ENCODE results near the gene ZNF281. TPM values are rescaled to one million over a fixed set of nuclear protein-coding genes. Genes with fewer than 3 reads are reported as not detected.

Gene ZNF281
- total RNA-seq, 6 donors from 2014 or later: 11.4 to 26.8 (median 16.6) TPM

DNA sequence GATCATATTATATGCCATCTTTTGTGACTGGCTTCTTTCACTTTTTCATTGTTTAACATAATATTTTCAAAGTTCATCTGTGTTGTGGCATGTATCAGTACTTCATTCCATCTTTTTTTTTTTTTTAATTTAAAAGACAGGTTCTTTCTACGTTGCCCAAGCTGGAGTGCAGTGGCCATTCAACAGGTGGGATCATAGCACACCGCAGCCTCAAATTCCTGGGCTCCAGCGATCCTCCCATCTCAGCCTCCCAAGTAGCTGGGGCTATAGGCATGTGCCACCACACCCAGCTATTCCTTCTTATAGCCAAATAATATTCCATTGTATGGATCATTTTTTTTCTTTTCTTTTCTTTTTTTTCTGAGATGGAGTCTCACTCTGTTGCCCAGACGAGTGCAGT, 34.6 kb upstream of the ZNF281 start:
- Histone ChIP-seq H3K27ac (no peak overlapping the region), H3K36me3 (no peaks in the 10 kb centered on the region), H3K4me1 (no peaks in the 10 kb centered on the region), H3K9me3 (no peaks in the 10 kb centered on the region), H3K4me3 (no peak overlapping the region), H3K27me3 (no peaks in the 10 kb centered on the region)
- no peak for TF ChIP-seq POLR2AphosphoS5 (IDR thresholded peaks at IDR 0.05)
- TF ChIP-seq POLR2A (IDR thresholded peaks at IDR 0.05): no peak
- TF ChIP-seq, protein P1, sequence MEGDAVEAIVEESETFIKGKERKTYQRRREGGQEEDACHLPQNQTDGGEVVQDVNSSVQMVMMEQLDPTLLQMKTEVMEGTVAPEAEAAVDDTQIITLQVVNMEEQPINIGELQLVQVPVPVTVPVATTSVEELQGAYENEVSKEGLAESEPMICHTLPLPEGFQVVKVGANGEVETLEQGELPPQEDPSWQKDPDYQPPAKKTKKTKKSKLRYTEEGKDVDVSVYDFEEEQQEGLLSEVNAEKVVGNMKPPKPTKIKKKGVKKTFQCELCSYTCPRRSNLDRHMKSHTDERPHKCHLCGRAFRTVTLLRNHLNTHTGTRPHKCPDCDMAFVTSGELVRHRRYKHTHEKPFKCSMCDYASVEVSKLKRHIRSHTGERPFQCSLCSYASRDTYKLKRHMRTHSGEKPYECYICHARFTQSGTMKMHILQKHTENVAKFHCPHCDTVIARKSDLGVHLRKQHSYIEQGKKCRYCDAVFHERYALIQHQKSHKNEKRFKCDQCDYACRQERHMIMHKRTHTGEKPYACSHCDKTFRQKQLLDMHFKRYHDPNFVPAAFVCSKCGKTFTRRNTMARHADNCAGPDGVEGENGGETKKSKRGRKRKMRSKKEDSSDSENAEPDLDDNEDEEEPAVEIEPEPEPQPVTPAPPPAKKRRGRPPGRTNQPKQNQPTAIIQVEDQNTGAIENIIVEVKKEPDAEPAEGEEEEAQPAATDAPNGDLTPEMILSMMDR (IDR thresholded peaks at IDR 0.05): no peak
- no peak for TF ChIP-seq EP300 (IDR thresholded peaks at IDR 0.05)
- ATAC-seq (ENCODE audit: low FRiP score in 2 of 2) (no peak), DNase-seq (no peak)
- WGBS, 2 donors: 93 to 94% methylated on average over 4 of the region's 4 CpGs

DNA sequence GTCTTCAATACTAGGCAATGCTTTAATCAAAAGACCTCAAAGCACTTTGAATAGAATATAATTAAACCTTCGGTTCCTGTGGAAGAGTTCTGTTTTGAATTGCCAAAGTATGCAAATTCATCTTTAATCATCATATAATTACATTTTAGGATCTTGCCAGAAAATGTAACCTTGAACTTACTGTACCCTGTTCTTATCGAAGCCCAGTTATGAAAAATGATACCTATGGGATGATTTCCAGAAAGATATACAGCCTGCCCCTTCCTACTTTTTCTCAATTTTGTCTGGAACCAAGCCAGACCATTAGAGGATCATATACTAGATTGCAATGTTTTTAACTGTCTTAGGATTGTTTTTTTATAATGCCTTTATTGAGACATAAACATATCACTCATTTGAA, 34.0 kb upstream of the ZNF281 start:
- H3K27ac ChIP-seq: no peak overlapping the region
- ATAC-seq (ENCODE audit: low FRiP score in 2 of 2): no peak
- no peaks in the 10 kb centered on the region for H3K27me3 ChIP-seq
- DNase-seq: no peak
- H3K36me3 ChIP-seq: no peaks in the 10 kb centered on the region
- no peaks in the 10 kb centered on the region for H3K9me3 ChIP-seq
- WGBS, 2 donors: 35 to 53% methylated on average over 2 of the region's 2 CpGs
- H3K4me3 ChIP-seq: no peak overlapping the region
- H3K4me1 ChIP-seq: no peaks in the 10 kb centered on the region
- no peak for TF ChIP-seq EP300 (IDR thresholded peaks at IDR 0.05)
- TF ChIP-seq, protein P1 (IDR thresholded peaks at IDR 0.05): no peak
- TF ChIP-seq POLR2A (IDR thresholded peaks at IDR 0.05): no peak
- TF ChIP-seq POLR2AphosphoS5 (IDR thresholded peaks at IDR 0.05): no peak

DNA sequence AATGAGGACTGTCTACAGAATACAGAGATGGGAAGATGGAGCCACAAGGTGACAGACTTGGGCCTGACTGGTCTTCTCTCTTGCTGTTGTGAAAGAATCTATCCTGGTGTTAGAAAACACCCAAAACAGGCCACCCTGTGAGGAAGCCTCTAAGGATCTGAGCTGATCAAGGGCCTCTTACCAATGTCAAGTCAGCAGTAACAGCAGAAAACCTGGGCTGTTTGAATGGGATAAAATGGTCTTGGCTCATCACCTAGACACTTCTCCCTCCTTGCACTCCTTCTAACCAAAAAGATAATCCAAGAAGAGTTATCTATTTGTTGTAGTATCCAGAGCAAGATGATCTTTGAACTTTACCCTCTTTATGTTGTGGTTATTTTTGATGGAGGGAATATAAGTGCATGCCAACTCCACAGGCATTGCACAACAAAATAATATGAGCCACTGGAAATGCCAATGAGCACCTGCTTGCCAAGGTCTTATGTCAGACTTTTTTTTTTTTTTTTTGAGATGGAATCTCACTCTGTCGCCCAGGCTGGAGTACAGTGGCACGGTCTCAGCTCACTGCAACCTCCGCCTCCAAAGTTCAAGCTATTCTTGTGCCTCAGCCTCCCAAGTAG, 32.8 kb upstream of the ZNF281 start:
- 43 to 79% methylated on average over 3 of the region's 3 CpGs for WGBS, 2 donors
- Histone ChIP-seq H3K27me3 (no peaks in the 10 kb centered on the region), H3K27ac (no peak overlapping the region), H3K4me1 (no peaks in the 10 kb centered on the region), H3K36me3 (no peaks in the 10 kb centered on the region), H3K9me3 (no peaks in the 10 kb centered on the region), H3K4me3 (no peak overlapping the region)
- no peak for ATAC-seq (ENCODE audit: low FRiP score in 2 of 2)
- no peak for DNase-seq
- TF ChIP-seq POLR2A (IDR thresholded peaks at IDR 0.05): no peak
- TF ChIP-seq POLR2AphosphoS5 (IDR thresholded peaks at IDR 0.05): no peak
- TF ChIP-seq, protein P1 (IDR thresholded peaks at IDR 0.05): no peak
- TF ChIP-seq EP300 (IDR thresholded peaks at IDR 0.05): no peak

DNA sequence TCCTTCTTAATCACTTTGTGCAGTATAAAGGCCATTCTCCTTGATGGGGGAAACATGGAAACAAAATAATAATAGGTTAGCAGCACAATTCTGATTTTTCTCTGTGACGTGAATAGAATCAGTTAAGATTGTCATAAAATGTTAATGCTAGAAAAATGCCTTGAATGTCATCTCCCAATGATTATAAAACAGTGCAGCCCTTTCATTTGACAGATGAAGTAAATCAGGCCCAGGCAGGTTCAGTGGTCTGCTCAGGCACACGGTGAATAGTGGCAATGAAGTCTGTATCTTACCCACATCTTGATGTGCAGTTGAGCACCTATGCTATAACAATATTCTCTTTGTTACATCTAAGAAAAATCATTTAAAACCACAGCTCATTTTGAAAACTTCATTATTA, 32.2 kb upstream of the ZNF281 start:
- H3K4me1 ChIP-seq: peaks cover 0 to 3% (median 0%) of the 10 kb centered on the region in 4 donors
- no peak overlapping the region for H3K4me3 ChIP-seq

More for the DNA sequence above, 32.2 kb upstream of the ZNF281 start:
- WGBS, 2 donors: 98 to 100% methylated on average over 2 of the region's 2 CpGs
- Histone ChIP-seq H3K27me3 (no peaks in the 10 kb centered on the region), H3K27ac (no peak overlapping the region), H3K36me3 (no peaks in the 10 kb centered on the region), H3K9me3 (no peaks in the 10 kb centered on the region)
- TF ChIP-seq POLR2AphosphoS5 (IDR thresholded peaks at IDR 0.05) (no peak), POLR2A (IDR thresholded peaks at IDR 0.05) (no peak), EP300 (IDR thresholded peaks at IDR 0.05) (no peak)
- TF ChIP-seq, protein P1 (IDR thresholded peaks at IDR 0.05): no peak
- DNase-seq (no peak), ATAC-seq (ENCODE audit: low FRiP score in 2 of 2) (no peak)
